DLD1 (cell line): ENCODE data around the gene XYLT1.

Experiments
- in situ Hi-C: cut with HindIII; loops from 2 replicates; pipeline ENCODE4 v1.10.0; 2017; ENCODE audit warnings: low sequenced_read_pairs

Gene XYLT1

GRCh38 chr16:17237350-17237944 is 233.3 kb downstream of the XYLT1 start:
- in situ Hi-C loops, result no loop called here

- in situ Hi-C loops, result no loop called here
Measured at GRCh38 chr16:17235147-17235815, 235.5 kb downstream of the XYLT1 start.

- in situ Hi-C loops, result no loop called here
Measured at GRCh38 chr16:17233318-17234002, 237.3 kb downstream of the XYLT1 start.

GRCh38 chr16:17232487-17232886 is 238.3 kb downstream of the XYLT1 start:
- in situ Hi-C loops, result no loop called here

- in situ Hi-C loops, result no loop called here
Measured at GRCh38 chr16:17231972-17232371, 238.8 kb downstream of the XYLT1 start.

GRCh38 chr16:17230932-17231581 is 239.7 kb downstream of the XYLT1 start:
- in situ Hi-C loops, result no loop called here

- in situ Hi-C loops, result no loop called here
Measured at GRCh38 chr16:17229766-17230165, 241.0 kb downstream of the XYLT1 start.

GRCh38 chr16:17229131-17229530 is 241.6 kb downstream of the XYLT1 start:
- in situ Hi-C loops, result no loop called here

GRCh38 chr16:17228708-17229055 is 242.1 kb downstream of the XYLT1 start:
- in situ Hi-C loops, result no loop called here

GRCh38 chr16:17228048-17228707 is 242.6 kb downstream of the XYLT1 start:
- in situ Hi-C loops, result no loop called here

- in situ Hi-C loops, result no loop called here
Measured at GRCh38 chr16:17227278-17227677, 243.5 kb downstream of the XYLT1 start.

GRCh38 chr16:17225541-17225940 is 245.2 kb downstream of the XYLT1 start:
- in situ Hi-C loops, result no loop called here

- in situ Hi-C loops, result no loop called here
Measured at GRCh38 chr16:17224879-17225281, 245.9 kb downstream of the XYLT1 start.

- in situ Hi-C loops, result no loop called here
Measured at GRCh38 chr16:17224350-17224749, 246.4 kb downstream of the XYLT1 start.

- in situ Hi-C loops, result no loop called here
Measured at GRCh38 chr16:17223576-17223975, 247.2 kb downstream of the XYLT1 start.

GRCh38 chr16:17222871-17223401 is 247.8 kb downstream of the XYLT1 start:
- in situ Hi-C loops, result no loop called here

GRCh38 chr16:17219991-17220390 is 250.8 kb downstream of the XYLT1 start:
- in situ Hi-C loops, result no loop called here

- in situ Hi-C loops, result no loop called here
Measured at GRCh38 chr16:17215936-17216335, 254.8 kb downstream of the XYLT1 start.

- in situ Hi-C loops, result no loop called here
Measured at GRCh38 chr16:17215306-17215705, 255.5 kb downstream of the XYLT1 start.

GRCh38 chr16:17213974-17214373 is 256.8 kb downstream of the XYLT1 start:
- in situ Hi-C loops, result no loop called here

- in situ Hi-C loops, result no loop called here
Measured at GRCh38 chr16:17213025-17213424, 257.7 kb downstream of the XYLT1 start.
